GM19035 (cell line): ENCODE results near the gene FRZB.

Source experiments
- ATAC-seq: cut with Tn5 transposase; IDR thresholded peaks from one replicate; pipeline ENCODE4 v1.9.1; 2021; ENCODE audit not compliant: unreplicated experiment

The FRZB gene

GRCh38 chr2:182804128-182804527 lies 62.3 kb downstream of the FRZB start:
- ATAC-seq, result no peak

- no peak for ATAC-seq
Observed at GRCh38 chr2:182798736-182799135, 67.7 kb downstream of the FRZB start.

DNA sequence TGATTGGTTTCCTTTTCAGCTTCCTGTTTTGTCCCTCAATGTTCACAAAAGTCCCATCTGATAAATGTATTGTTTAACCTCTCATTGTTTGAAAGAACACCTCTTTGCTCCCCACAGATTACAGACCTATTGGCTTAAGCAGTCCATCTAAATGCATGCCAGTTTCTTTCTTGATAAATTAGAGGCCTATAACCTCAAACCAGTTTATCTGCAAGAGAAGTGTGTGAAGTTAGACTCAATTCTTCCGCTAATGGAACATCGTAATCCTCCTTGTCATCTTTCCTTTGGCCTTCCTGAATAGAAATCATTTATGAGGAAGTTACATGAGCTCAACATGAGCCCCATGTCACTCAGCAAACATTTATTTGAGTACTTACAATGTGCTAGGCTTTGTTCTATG lies 74.0 kb downstream of the FRZB start:
- no peak for ATAC-seq

- no peak for ATAC-seq
Observed at GRCh38 chr2:182784777-182785176, 81.7 kb downstream of the FRZB start.

- ATAC-seq, result no peak
Observed at GRCh38 chr2:182784058-182784706, 82.3 kb downstream of the FRZB start.
